OCI-LY1 (cell line): ENCODE results near the gene LRP1-AS.

ENCODE experiments used
- EZH2 ChIP-seq: fragments of 200-600 bp; sonication (generic), shearing (Covaris generic); IDR thresholded peaks from 2 replicates; pipeline ENCODE4 v1.8.0; 2017; ENCODE audit warnings: borderline replicate concordance, mixed run types, mild to moderate bottlenecking, antibody characterized with exemption, low read length, moderate library complexity, mixed read lengths
- TF ChIP-seq, protein P1 (sequence below): fragments of 200-600 bp; sonication (generic), shearing (Covaris generic); IDR thresholded peaks from 2 replicates; pipeline ENCODE4 v1.5.1; 2017; ENCODE audit warnings: mild to moderate bottlenecking, antibody characterized with exemption, low read length, moderate library complexity, mixed read lengths

DNA sequence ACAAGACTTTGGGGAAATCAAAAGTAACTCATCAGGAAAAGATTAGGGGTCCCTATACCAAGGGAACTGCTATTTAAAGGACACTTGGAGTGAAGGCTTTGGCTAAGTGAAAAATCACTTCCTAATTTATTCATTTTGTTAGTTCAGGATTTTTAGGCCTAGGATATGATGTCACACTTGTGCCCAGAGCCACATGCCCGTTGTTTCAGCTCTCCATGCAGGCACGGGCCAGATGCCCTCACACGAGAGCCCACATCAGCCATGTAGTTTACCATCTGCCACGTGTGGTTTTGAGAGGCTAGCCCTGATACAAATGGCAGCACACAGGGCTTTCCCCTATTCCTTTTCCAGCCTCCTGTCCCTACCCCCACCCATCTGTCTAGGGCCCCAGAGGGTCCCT, 11.9 kb upstream of the LRP1-AS start:
- TF ChIP-seq, protein P1, sequence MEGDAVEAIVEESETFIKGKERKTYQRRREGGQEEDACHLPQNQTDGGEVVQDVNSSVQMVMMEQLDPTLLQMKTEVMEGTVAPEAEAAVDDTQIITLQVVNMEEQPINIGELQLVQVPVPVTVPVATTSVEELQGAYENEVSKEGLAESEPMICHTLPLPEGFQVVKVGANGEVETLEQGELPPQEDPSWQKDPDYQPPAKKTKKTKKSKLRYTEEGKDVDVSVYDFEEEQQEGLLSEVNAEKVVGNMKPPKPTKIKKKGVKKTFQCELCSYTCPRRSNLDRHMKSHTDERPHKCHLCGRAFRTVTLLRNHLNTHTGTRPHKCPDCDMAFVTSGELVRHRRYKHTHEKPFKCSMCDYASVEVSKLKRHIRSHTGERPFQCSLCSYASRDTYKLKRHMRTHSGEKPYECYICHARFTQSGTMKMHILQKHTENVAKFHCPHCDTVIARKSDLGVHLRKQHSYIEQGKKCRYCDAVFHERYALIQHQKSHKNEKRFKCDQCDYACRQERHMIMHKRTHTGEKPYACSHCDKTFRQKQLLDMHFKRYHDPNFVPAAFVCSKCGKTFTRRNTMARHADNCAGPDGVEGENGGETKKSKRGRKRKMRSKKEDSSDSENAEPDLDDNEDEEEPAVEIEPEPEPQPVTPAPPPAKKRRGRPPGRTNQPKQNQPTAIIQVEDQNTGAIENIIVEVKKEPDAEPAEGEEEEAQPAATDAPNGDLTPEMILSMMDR, result no peak
- no peak for TF ChIP-seq EZH2
